ENCODE data around the gene S100PBP.

The S100PBP gene

DNA sequence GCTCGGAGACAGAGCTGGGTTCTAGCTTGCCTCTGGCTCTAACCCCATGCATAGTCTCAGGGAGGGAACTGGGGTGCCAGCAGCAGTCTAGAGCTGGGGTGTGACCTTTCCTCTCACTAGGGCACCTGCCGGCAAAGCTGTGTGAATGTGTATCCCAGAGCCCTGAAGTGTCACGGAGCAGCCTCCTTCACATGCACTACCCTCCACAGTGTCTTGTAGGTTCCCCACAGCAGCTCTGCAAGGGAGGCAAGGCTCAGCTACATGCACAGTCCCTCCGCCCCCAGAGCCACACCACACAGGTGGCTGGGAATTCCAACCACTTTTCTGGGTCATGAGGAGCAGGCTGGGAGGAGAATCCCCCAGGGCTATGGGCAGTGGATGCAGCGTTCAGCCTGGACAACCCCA lies 61.2 kb downstream of the S100PBP start:
- TF ChIP-seq, protein P1, sequence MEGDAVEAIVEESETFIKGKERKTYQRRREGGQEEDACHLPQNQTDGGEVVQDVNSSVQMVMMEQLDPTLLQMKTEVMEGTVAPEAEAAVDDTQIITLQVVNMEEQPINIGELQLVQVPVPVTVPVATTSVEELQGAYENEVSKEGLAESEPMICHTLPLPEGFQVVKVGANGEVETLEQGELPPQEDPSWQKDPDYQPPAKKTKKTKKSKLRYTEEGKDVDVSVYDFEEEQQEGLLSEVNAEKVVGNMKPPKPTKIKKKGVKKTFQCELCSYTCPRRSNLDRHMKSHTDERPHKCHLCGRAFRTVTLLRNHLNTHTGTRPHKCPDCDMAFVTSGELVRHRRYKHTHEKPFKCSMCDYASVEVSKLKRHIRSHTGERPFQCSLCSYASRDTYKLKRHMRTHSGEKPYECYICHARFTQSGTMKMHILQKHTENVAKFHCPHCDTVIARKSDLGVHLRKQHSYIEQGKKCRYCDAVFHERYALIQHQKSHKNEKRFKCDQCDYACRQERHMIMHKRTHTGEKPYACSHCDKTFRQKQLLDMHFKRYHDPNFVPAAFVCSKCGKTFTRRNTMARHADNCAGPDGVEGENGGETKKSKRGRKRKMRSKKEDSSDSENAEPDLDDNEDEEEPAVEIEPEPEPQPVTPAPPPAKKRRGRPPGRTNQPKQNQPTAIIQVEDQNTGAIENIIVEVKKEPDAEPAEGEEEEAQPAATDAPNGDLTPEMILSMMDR (IDR thresholded peaks at IDR 0.05; ENCODE audit: low read depth, low read length) = no peak
- no peak overlapping the region for H3K4me3 ChIP-seq (ENCODE audit: low read depth, low read length)

DNA sequence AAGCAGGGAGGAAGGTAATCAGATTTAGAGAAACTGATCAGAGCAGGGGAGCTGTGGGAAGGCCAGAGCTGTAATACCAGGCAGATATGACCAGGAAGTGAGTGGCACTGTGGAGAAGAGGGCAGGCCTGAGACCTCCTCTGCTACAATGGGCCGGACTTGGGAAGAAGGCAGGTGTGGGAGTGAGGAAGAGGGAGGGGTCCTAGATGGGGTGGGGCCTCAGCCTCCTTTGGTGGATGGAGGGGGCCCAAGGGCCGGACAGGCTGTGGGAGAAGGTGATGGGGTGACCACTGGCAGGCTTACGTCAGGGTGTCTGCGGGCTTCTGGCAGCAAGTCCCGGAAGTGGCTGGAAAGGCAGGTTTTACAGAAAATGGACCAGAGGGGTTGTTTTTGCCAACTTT lies 63.8 kb downstream of the S100PBP start:
- TF ChIP-seq, protein P1 (IDR thresholded peaks at IDR 0.05; ENCODE audit: low read depth, low read length) = no peak
- H3K4me3 ChIP-seq (ENCODE audit: low read depth, low read length) = no peak overlapping the region

DNA sequence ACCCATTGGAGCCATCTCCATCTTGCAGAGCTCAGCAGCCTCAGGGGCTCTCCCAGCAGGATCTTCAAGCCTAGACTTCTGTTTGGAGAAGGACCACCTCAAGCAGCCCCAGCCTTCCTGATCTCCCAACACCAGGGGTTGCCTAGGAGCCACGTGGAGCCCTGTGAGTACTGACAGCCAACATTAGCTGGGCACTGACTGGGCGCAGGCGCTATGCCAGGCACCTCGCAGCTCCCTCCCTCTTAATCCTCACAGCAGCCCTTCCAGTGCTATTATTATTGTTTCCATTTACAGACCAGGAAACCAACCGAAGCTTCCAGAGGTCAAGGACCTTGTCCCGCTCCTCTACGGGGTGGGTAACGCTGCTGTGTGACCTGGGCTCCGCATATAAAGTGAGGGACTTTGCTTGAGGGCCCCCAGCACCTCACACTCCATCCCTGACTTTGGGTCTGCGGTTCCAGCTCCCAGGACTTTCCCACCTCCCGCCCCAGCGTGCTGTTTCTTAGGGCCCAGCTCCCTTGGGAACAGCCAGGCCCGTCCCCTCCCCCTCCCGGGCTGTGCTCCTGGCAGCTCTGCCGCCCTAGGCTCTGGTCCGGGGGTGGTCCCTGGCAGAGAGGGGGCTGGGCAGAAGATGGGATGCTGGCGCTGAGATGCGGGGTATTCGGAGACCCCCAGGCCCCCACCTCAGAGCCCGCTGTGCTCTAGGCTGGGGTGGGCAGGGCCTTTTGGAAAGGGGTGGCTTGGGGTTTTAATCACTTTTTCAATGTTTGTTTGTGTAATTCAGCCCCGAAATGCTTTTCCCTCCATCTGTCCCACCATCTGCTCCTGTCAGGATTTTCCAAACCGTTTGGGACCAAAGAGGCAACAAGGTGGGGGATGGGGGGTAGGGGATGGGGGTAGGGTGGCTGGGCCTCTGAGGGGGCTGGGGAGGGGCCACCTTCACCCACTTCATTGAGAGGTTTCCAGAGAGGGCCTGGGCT lies 64.7 kb downstream of the S100PBP start:
- TF ChIP-seq, protein P1 (IDR thresholded peaks at IDR 0.05; ENCODE audit: low read depth, low read length) = no peak
- H3K4me3 ChIP-seq (ENCODE audit: low read depth, low read length) = no peak overlapping the region

DNA sequence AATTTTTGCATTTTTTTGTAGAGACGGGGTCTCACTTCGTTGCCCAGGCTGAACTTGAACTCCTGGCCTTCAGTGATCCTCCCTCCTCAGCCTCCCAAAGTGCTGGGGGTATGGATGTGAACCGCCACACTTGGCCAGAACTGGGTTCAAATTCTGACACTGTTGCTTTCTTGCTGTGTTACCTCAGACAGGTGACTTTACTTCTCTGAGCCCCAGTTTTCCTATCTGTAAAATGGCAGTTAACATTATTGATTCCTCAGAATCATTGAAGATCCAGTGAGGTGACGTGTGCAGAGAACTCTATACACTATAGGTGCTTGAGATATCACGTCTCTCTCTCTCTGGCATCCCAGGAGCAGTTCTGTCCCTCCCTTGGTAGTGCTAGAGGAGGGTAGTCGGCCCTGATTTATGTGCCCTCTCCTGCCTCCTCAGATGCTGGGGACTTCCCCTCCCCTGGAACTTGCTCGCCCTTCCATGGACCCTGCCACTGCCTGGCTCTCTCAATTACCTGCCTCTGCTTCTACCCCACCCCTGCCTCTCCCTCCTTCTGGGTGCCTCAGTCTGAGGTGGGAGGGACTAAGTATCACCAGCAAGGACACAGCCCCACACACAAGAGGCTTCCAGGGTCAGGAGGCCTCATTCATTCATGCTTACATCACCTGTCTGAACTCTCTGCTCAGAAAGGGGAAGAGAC lies 66.0 kb downstream of the S100PBP start:
- no peak overlapping the region for H3K4me3 ChIP-seq (ENCODE audit: low read depth, low read length)
- TF ChIP-seq, protein P1 (IDR thresholded peaks at IDR 0.05; ENCODE audit: low read depth, low read length) = no peak

- TF ChIP-seq, protein P1 (IDR thresholded peaks at IDR 0.05; ENCODE audit: low read depth, low read length) = no peak
- no peak overlapping the region for H3K4me3 ChIP-seq (ENCODE audit: low read depth, low read length)
These were observed 66.5 kb downstream of the S100PBP start for GRCh38 chr1:32884032-32884372.

- TF ChIP-seq, protein P1 (IDR thresholded peaks at IDR 0.05; ENCODE audit: low read depth, low read length) = no peak
- H3K4me3 ChIP-seq (ENCODE audit: low read depth, low read length) = no peak overlapping the region
These were observed 67.3 kb downstream of the S100PBP start for GRCh38 chr1:32884726-32885125.

DNA sequence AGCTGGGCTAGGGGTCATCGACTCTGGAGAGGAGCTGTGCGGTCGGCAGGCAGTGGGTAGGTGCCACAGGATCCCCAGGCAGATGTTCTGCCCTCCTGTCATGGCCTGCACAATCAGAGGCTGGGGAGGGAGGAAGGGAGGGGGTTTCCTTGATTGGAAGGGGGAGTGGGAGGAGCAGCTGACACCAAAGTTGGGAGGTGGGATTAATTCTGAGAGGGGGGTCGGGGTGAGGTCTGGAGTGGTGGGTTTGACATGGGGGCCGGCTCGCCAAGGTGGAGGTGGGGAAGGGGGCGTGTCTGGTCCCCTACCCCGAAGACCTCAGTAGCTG lies 68.2 kb downstream of the S100PBP start:
- H3K4me3 ChIP-seq (ENCODE audit: low read depth, low read length) = no peak overlapping the region
- TF ChIP-seq, protein P1 (IDR thresholded peaks at IDR 0.05; ENCODE audit: low read depth, low read length) = no peak
